ENCODE data around the gene FAM24B. TPM values are rescaled to one million over a fixed set of nuclear protein-coding genes. Genes with fewer than 3 reads are reported as not detected.

The FAM24B gene
- total and polyA plus RNA-seq, 2 donors (not counting 3 experiments of a cell fraction or from before 2014, with no cell fraction given) = 9.3 to 10.6 TPM

GRCh38 chr10:122802282-122802681 is 77.1 kb downstream of the FAM24B start:
- no peaks in the 10 kb centered on the region for H3K36me3 ChIP-seq (ENCODE audit: control insufficient read depth in 2 of 2, extremely low read depth in 1 of 2, insufficient read depth in 2 of 2, low read length in 2 of 2)
- no peaks in the 10 kb centered on the region for H3K27me3 ChIP-seq (ENCODE audit: control insufficient read depth in 2 of 2, insufficient read depth in 2 of 2, low read length in 2 of 2)
- no peak for DNase-seq (ENCODE audit: low read depth, low spot score)
- no peak overlapping the region for H3K9ac ChIP-seq (replicated peaks; ENCODE audit: extremely low read depth, insufficient read depth, low read length)
- intact Hi-C loops (cut with micrococcal nuclease) = no loop called here
- TF ChIP-seq GATA2 (IDR thresholded peaks at IDR 0.05; ENCODE audit: insufficient read depth, insufficient read length, low read depth, low read length) (no peak), MAX (IDR thresholded peaks at IDR 0.05; ENCODE audit: insufficient read depth, insufficient read length) (no peak), POLR2A (IDR thresholded peaks at IDR 0.05; ENCODE audit: low read depth, low read length) (no peak), FOS (IDR thresholded peaks at IDR 0.05; ENCODE audit: borderline replicate concordance, insufficient read depth, low read length) (no peak), CTCF (IDR thresholded peaks at IDR 0.05; ENCODE audit: extremely low read depth in 1 of 2, insufficient read depth in 1 of 2, low read depth in 1 of 2, low read length in 2 of 2) (no peak), POLR2AphosphoS5 (IDR thresholded peaks at IDR 0.05; ENCODE audit: insufficient read depth, low read depth, low read length) (no peak), JUN (IDR thresholded peaks at IDR 0.05; ENCODE audit: borderline replicate concordance, insufficient read depth, insufficient read length, low read depth) (no peak), MYC (IDR thresholded peaks at IDR 0.05; ENCODE audit: low read depth, low read length) (no peak), EZH2 (IDR thresholded peaks at IDR 0.05; ENCODE audit: borderline replicate concordance, low read depth, low read length, severe bottlenecking) (no peak)
- no peak overlapping the region for H2AFZ ChIP-seq (ENCODE audit: low read depth, low read length)
- no peak overlapping the region for H3K4me2 ChIP-seq (ENCODE audit: insufficient read depth, low read length)
- no peaks in the 10 kb centered on the region for H3K9me3 ChIP-seq (replicated peaks; ENCODE audit: control insufficient read depth, insufficient read depth, low read length)
- FAIRE-seq = no peak
- BruUV-seq (replicated peaks) = no TSS peak
- no peak overlapping the region for H3K27ac ChIP-seq (ENCODE audit: insufficient read depth, low read depth, low read length)
- H3K4me1 ChIP-seq (ENCODE audit: control insufficient read depth, extremely low read depth, insufficient read depth, low read length) = no peaks in the 10 kb centered on the region
- H3K79me2 ChIP-seq (ENCODE audit: control insufficient read depth, insufficient read depth, low read length) = no peaks in the 10 kb centered on the region
- ChIA-PET POLR2A (no interaction called here), CTCF (no interaction called here)
- dilution Hi-C loops (cut with MboI; ENCODE audit: extremely low pct_ligation_motif_present, low sequenced_read_pairs) = no loop called here
- no peaks in the 10 kb centered on the region for H4K20me1 ChIP-seq (replicated peaks; ENCODE audit: control insufficient read depth, extremely low read depth, insufficient read depth, low read length)
- H3K9me1 ChIP-seq (replicated peaks; ENCODE audit: control insufficient read depth, extremely low read depth, insufficient read depth, low read length) = no peaks in the 10 kb centered on the region
- no peak overlapping the region for H3K4me3 ChIP-seq (replicated peaks in 1 of 3; ENCODE audit: insufficient read depth in 1 of 3, low read depth in 1 of 3, low read length in 3 of 3)

Other genes starting within 250 kb of the FAM24B start
- gene C10orf120, start 179.7 kb downstream of the FAM24B start, total RNA-seq = not detected in 2 replicates
- not detected in 2 replicates for gene C10orf120, start 179.7 kb downstream of the FAM24B start, polyA plus RNA-seq
- 1.1 and 1.5 TPM in 2 replicates for gene CUZD1, start 33.7 kb downstream of the FAM24B start, total RNA-seq
- gene CUZD1, start 33.7 kb downstream of the FAM24B start, polyA plus RNA-seq = 1.4 and 1.6 TPM in 2 replicates
- not detected in 2 replicates for gene FAM24A, start 31.0 kb upstream of the FAM24B start, total RNA-seq
- gene FAM24A, start 31.0 kb upstream of the FAM24B start, polyA plus RNA-seq = not detected in 2 replicates
- gene C10orf88, start 74.6 kb upstream of the FAM24B start, total RNA-seq = 10.6 and 13.2 TPM in 2 replicates
- gene C10orf88, start 74.6 kb upstream of the FAM24B start, polyA plus RNA-seq = 2.5 and 3.6 TPM in 2 replicates
- gene PSTK, start 100.8 kb upstream of the FAM24B start, total RNA-seq = 1.6 and 2.7 TPM in 2 replicates
- 1.7 and 2.2 TPM in 2 replicates for gene PSTK, start 100.8 kb upstream of the FAM24B start, polyA plus RNA-seq
- gene IKZF5, start 129.2 kb upstream of the FAM24B start, total RNA-seq = 10.0 and 10.3 TPM in 2 replicates
- 4.5 and 7.1 TPM in 2 replicates for gene IKZF5, start 129.2 kb upstream of the FAM24B start, polyA plus RNA-seq
- 10.8 and 15.2 TPM in 2 replicates for gene ACADSB, start 129.4 kb upstream of the FAM24B start, total RNA-seq
- gene ACADSB, start 129.4 kb upstream of the FAM24B start, polyA plus RNA-seq = 2.6 and 3.1 TPM in 2 replicates